Fibroblast of upper back skin (primary cell): ENCODE results near the gene SH2D7.

ENCODE experiments used
- DNase-seq: peaks from one replicate; pipeline ENCODE4 v3.0.0-alpha.2; 2013

Gene SH2D7

GRCh38 chr15:78104566-78105475, 12.5 kb downstream of the SH2D7 start:
- DNase-seq, result no peak

GRCh38 chr15:78105476-78106241, 13.3 kb downstream of the SH2D7 start:
- no peak for DNase-seq

- no peak for DNase-seq
These were observed 15.1 kb downstream of the SH2D7 start for GRCh38 chr15:78107471-78107870.

GRCh38 chr15:78108300-78109084, 16.1 kb downstream of the SH2D7 start:
- DNase-seq, result peak; percentile 83

GRCh38 chr15:78109156-78109555, 16.8 kb downstream of the SH2D7 start:
- DNase-seq, result no peak

- DNase-seq, result no peak
These were observed 17.7 kb downstream of the SH2D7 start for GRCh38 chr15:78110096-78110495.

GRCh38 chr15:78110916-78111475, 18.6 kb downstream of the SH2D7 start:
- no peak for DNase-seq

- DNase-seq, result no peak
These were observed 19.4 kb downstream of the SH2D7 start for GRCh38 chr15:78111788-78112187.

- DNase-seq, result no peak
These were observed 20.2 kb downstream of the SH2D7 start for GRCh38 chr15:78112551-78112950.

- DNase-seq, result no peak
These were observed 28.2 kb downstream of the SH2D7 start for GRCh38 chr15:78120523-78120922.

- no peak for DNase-seq
These were observed 32.9 kb downstream of the SH2D7 start for GRCh38 chr15:78125267-78125666.

GRCh38 chr15:78127882-78128281, 35.5 kb downstream of the SH2D7 start:
- no peak for DNase-seq

- DNase-seq, result no peak
These were observed 36.9 kb downstream of the SH2D7 start for GRCh38 chr15:78129077-78129750.

- DNase-seq, result no peak
These were observed 37.5 kb downstream of the SH2D7 start for GRCh38 chr15:78129751-78130287.

GRCh38 chr15:78130466-78131294, 38.3 kb downstream of the SH2D7 start:
- no peak for DNase-seq

- peak; percentile 69 for DNase-seq
These were observed 39.1 kb downstream of the SH2D7 start, which contains the start of gene CIB2 for GRCh38 chr15:78131295-78132061. Gene CIB2, minus strand, starts transcription at chr15:78131445. Its CDS starts 230 bp downstream, at chr15:78131215.

GRCh38 chr15:78133801-78134200, 41.4 kb downstream of the SH2D7 start:
- DNase-seq, result no peak

- DNase-seq, result no peak
These were observed 47.2 kb downstream of the SH2D7 start for GRCh38 chr15:78139578-78139977.

GRCh38 chr15:78140292-78140691, 47.9 kb downstream of the SH2D7 start:
- no peak for DNase-seq

GRCh38 chr15:78142332-78142731, 50.0 kb downstream of the SH2D7 start:
- DNase-seq, result no peak
